DMS53 (cell line): ENCODE data around the gene SLC35E4.
"Not testable (repeated sequence)": the region's sequence is repeated elsewhere in the genome, so short reads cannot be mapped to it uniquely, and the experiment has no call there.

ENCODE experiments used
- DNase-seq: peaks from one replicate; lab custom pipeline; 2025; lab: John Stamatoyannopoulos, UW

The SLC35E4 gene

GRCh38 chr22:30612789-30613188, 22.8 kb upstream of the SLC35E4 start:
- DNase-seq: no peak

GRCh38 chr22:30614268-30614667, 21.3 kb upstream of the SLC35E4 start:
- DNase-seq: no peak

- DNase-seq: no peak
Observed at GRCh38 chr22:30614879-30615278, 20.7 kb upstream of the SLC35E4 start.

- no peak for DNase-seq
Observed at GRCh38 chr22:30615543-30615954, 20.0 kb upstream of the SLC35E4 start.

- DNase-seq: no peak
Observed at GRCh38 chr22:30617819-30618218, 17.8 kb upstream of the SLC35E4 start.

GRCh38 chr22:30619909-30620308, 15.7 kb upstream of the SLC35E4 start:
- not testable (repeated sequence) for DNase-seq

GRCh38 chr22:30626413-30626812, 9.2 kb upstream of the SLC35E4 start:
- DNase-seq: no peak

- no peak for DNase-seq
Observed at GRCh38 chr22:30627471-30627870, 8.1 kb upstream of the SLC35E4 start.

GRCh38 chr22:30628491-30628890, 7.1 kb upstream of the SLC35E4 start:
- DNase-seq: no peak

- not testable (repeated sequence) for DNase-seq
Observed at GRCh38 chr22:30631469-30631868, 4.1 kb upstream of the SLC35E4 start.

GRCh38 chr22:30634471-30635233, 929 bp upstream of the SLC35E4 start:
- peak; percentile 84 for DNase-seq

- DNase-seq: peak; percentile 29
Observed at GRCh38 chr22:30636226-30637077, 871 bp downstream of the SLC35E4 start.

- DNase-seq: peak; percentile 2
Observed at GRCh38 chr22:30637701-30638114, 2.1 kb downstream of the SLC35E4 start.

GRCh38 chr22:30640361-30640760, 4.8 kb downstream of the SLC35E4 start:
- no peak for DNase-seq

- no peak for DNase-seq
Observed at GRCh38 chr22:30640839-30641430, 5.4 kb downstream of the SLC35E4 start.

GRCh38 chr22:30643055-30643875, 7.7 kb downstream of the SLC35E4 start:
- DNase-seq: no peak

GRCh38 chr22:30646518-30647160, 11.1 kb downstream of the SLC35E4 start:
- no peak for DNase-seq

- DNase-seq: no peak
Observed at GRCh38 chr22:30647536-30647935, 12.0 kb downstream of the SLC35E4 start.

GRCh38 chr22:30648825-30649224, 13.2 kb downstream of the SLC35E4 start:
- DNase-seq: no peak

- peak; percentile 60 for DNase-seq
Observed at GRCh38 chr22:30649430-30650007, 13.9 kb downstream of the SLC35E4 start.
